Esophagus squamous epithelium (tissue), 5 donors: ENCODE measurements around the gene SLC10A2. TPM values are rescaled to one million over a fixed set of nuclear protein-coding genes. Genes with fewer than 3 reads are reported as not detected.

Experiments
- DNase-seq: peaks from one replicate; lab custom pipeline; 2025; lab: John Stamatoyannopoulos, UW
- H3K27ac ChIP-seq, 4 donors: fragments of 200-600 bp; sonication (generic); one replicate each; pipeline ENCODE4 v1.5.1; 2016 to 2019; ENCODE audit warnings: mild to moderate bottlenecking in 1 of 4
- H3K27me3 ChIP-seq, 4 donors: fragments of 200-600 bp; sonication (generic); 1 replicate in 3 of 4; 2 replicates in 1 of 4; pipeline versions ENCODE4 v1.5.1 to v1.6.0; 2017 to 2021; ENCODE audit warnings: antibody characterized with exemption in 1 of 4
- H3K36me3 ChIP-seq, 3 donors: fragments of 200-600 bp; sonication (generic); one replicate each; pipeline ENCODE4 v1.5.1; 2016 to 2019
- H3K4me1 ChIP-seq, 3 donors: fragments of 200-600 bp; sonication (generic); one replicate each; pipeline ENCODE4 v1.5.1; 2017 to 2019
- H3K4me3 ChIP-seq, 4 donors: fragments of 200-600 bp; sonication (generic); 1 replicate in 3 of 4; 2 replicates in 1 of 4; pipeline ENCODE4 v1.5.1; 2016 to 2019; ENCODE audit warnings: mild to moderate bottlenecking in 2 of 4, moderate library complexity in 1 of 4
- H3K9me3 ChIP-seq, 3 donors: fragments of 200-600 bp; sonication (generic); one replicate each; pipeline ENCODE4 v1.5.1; 2016 to 2019
- POLR2A ChIP-seq, 4 donors: fragments of 450-650 bp; IDR thresholded peaks; one replicate each; pipeline ENCODE4 v1.6.1; 2017; ENCODE audit warnings: antibody characterized with exemption in 4 of 4, mild to moderate bottlenecking in 4 of 4, moderate library complexity in 3 of 4
- WGBS, 2 donors: methylation state at CpG; one replicate each; pipeline ENCODE4 v1.1.5; 2018; 5-methylcytosine and 5-hydroxymethylcytosine counted together
- intact Hi-C: fragments of 100-400 bp; cut with DNase I; formaldehyde crosslinking; loops from one replicate; pipeline ENCODE4 v1.15.0; 2022
- total RNA-seq, 4 donors: library from RNA; depleted of rRNA; stranded (reverse); fragments of >200 nt; gene quantifications; one replicate each; pipeline ENCODE4 v1.1.0, GENCODE V29; 2016
- TF ChIP-seq, protein P1 (sequence below), 6 experiments: fragments of 450-650 bp in 4 of 6; fragments of 200-600 bp in 2 of 6; sonication (generic) in 2 of 6; IDR thresholded peaks; one replicate each; pipeline ENCODE4 v1.5.1; 2016 to 2019; ENCODE audit warnings: antibody characterized with exemption in 6 of 6, mild to moderate bottlenecking in 4 of 6, moderate library complexity in 4 of 6
- donor health status: DM: yes; HTN: yes; CAD: no.

SLC10A2 gene
- total RNA-seq, 4 donors from 2014 or later, result not detected

DNA sequence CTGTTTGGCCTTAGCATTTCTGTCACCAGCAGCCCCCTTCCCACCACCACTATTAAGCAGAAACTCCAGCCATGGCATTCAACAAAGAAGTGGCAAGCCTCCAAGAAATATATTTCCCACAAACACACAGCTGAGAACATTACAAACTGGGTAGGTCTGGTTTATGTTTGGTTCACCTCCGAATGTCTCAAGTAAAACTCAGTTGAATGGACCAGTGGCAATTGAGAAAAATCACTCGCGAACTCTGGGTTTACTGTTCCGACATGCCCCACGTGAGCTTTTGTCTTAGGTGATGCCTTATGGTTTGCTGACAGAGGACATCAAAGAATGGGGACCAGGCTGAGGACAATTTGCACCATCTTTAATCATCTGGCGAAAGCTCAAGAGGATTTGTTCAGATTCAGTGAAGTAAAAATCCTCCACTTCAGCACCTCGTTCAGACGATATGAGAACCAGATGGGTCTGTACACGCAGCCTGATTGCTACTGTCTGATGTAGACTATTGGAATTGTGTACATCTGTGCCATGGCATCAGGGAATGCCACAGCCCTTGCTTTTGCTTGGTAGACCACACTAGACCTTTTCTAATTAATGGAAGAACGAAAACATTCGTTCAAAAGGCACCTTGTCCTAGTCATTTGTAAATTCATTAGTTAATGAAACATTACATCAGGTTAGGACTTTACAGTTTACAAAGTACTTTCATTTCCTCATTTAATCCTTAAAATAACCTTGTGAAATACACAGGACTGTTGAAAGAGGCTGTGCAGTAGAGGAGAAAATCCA is 59.4 kb downstream of the SLC10A2 start:
- H3K4me3 ChIP-seq, result no peak overlapping the region
- H3K4me1 ChIP-seq, result peaks cover 0 to 10% (median 0%) of the 10 kb centered on the region in 3 donors
- H3K9me3 ChIP-seq, result no peaks in the 10 kb centered on the region
- 61 to 66% methylated on average over 11 of the region's 11 CpGs for WGBS, 2 donors
- no peaks in the 10 kb centered on the region for H3K27me3 ChIP-seq
- intact Hi-C loops, result no loop called here
- H3K27ac ChIP-seq, result no peak overlapping the region
- DNase-seq, result no peak
- TF ChIP-seq, protein P1, sequence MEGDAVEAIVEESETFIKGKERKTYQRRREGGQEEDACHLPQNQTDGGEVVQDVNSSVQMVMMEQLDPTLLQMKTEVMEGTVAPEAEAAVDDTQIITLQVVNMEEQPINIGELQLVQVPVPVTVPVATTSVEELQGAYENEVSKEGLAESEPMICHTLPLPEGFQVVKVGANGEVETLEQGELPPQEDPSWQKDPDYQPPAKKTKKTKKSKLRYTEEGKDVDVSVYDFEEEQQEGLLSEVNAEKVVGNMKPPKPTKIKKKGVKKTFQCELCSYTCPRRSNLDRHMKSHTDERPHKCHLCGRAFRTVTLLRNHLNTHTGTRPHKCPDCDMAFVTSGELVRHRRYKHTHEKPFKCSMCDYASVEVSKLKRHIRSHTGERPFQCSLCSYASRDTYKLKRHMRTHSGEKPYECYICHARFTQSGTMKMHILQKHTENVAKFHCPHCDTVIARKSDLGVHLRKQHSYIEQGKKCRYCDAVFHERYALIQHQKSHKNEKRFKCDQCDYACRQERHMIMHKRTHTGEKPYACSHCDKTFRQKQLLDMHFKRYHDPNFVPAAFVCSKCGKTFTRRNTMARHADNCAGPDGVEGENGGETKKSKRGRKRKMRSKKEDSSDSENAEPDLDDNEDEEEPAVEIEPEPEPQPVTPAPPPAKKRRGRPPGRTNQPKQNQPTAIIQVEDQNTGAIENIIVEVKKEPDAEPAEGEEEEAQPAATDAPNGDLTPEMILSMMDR (IDR thresholded peaks at IDR 0.05), result no peak
- no peak for TF ChIP-seq POLR2A (IDR thresholded peaks at IDR 0.05)
- no peaks in the 10 kb centered on the region for H3K36me3 ChIP-seq

DNA sequence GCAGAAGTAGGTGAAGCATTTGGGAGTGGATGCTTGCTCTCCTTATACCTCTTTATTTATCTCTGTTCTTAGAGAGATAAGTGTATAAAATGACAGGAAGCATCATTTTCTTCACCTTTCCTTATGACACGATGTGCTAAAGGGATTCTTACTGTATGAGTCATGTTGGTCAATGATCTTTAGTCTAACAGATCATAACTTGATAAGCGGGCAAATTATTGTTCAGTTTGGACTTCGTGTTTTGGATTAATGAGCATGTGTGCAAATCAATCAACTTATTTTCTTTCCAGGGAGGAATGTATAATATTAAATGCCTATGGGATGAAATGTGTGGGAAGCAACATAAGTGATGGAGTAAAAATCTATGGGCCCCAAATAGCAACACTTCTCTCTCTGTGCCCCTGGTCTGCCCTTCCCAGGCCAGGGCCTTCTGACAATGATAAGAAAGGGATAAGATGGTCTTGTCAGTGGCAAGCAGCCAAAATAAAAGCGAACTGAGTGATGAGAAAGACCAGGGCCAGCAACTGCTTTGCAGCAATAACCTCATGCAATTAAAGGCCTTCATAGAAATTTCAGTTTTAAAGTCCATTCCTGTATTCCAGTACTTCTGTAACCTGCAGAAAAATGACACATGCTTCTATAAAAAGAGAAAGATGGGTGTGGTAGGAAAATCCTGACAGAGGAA is 61.4 kb downstream of the SLC10A2 start:
- WGBS, 2 donors, result 54 to 60% methylated on average over 4 of the region's 4 CpGs

DNA sequence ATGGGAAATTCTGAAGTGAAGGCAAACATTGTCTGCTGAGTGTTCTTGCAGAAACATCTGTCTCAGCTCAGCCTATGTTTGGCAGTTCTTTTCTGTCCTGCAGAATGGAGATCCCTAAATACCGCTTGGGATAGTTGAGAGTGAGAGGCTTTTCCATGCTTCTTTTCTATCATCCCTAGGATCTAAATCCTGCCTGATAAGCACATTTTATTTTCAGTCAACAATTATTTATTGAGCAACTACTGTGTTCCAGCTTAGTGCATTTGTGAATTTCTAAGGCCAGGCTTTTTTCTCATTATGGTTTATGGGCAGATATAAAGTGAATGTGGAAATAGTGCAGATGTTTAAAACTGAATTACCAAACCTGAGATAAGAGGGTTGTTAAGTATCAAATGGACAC is 62.6 kb downstream of the SLC10A2 start:
- DNase-seq, result no peak

More for the DNA sequence above, 61.4 kb downstream of the SLC10A2 start:
- Histone ChIP-seq H3K27ac (no peak overlapping the region), H3K4me1 (peaks cover 0 to 10% (median 0%) of the 10 kb centered on the region in 3 donors), H3K9me3 (no peaks in the 10 kb centered on the region), H3K4me3 (no peak overlapping the region), H3K36me3 (no peaks in the 10 kb centered on the region), H3K27me3 (no peaks in the 10 kb centered on the region)
- no peak for DNase-seq
- intact Hi-C loops, result no loop called here
- TF ChIP-seq POLR2A (IDR thresholded peaks at IDR 0.05), result no peak
- TF ChIP-seq, protein P1 (IDR thresholded peaks at IDR 0.05), result no peak

DNA sequence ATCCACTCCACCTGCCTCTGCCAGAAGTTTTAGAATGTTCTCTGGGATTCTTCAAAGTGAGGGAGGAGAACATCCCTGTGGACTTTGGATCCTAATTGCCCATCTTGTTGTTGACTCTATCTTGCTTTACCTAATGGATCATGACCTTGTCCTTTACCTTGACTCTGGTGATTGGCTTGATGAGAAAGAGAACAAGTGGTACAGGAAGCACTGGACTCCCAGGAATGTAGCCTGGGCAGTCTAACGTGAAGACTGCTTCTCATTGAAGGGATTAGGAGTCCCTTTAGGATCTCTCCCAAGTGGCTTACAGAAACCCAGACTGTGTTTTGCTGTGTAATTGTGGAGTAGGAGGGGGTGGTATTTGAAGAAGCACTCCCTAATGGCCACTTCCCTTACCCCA is 63.9 kb downstream of the SLC10A2 start:
- DNase-seq, result no peak
- TF ChIP-seq, protein P1 (IDR thresholded peaks at IDR 0.05), result no peak
- no peak for TF ChIP-seq POLR2A (IDR thresholded peaks at IDR 0.05)

More for the DNA sequence above, 62.6 kb downstream of the SLC10A2 start:
- Histone ChIP-seq H3K9me3 (no peaks in the 10 kb centered on the region), H3K4me1 (peaks cover 0 to 10% (median 0%) of the 10 kb centered on the region in 3 donors), H3K27me3 (no peaks in the 10 kb centered on the region), H3K36me3 (no peaks in the 10 kb centered on the region), H3K27ac (no peak overlapping the region), H3K4me3 (no peak overlapping the region)
- WGBS, 2 donors, result 0 to 55% methylated on average over 1 of the region's 1 CpG
- intact Hi-C loops, result no loop called here
- no peak for TF ChIP-seq POLR2A (IDR thresholded peaks at IDR 0.05)
- TF ChIP-seq, protein P1 (IDR thresholded peaks at IDR 0.05), result no peak

DNA sequence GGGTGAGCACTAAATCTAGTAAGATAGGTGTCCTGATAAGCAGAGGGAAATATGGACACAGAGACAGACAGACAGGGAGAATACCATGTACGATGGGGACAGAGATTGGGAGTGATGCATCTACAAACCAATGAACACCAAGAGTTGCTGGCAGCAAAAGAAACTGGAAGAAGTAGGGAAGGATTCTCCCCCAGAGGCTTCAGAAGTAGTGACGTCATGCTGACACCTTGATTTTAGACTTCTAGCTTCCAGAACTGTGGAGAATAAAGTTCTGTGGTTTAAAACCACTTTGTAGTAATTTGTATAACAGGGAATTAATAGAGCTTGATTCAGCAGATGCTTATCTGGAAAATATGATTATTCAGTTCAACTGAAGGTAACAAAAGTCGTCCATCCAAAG is 66.1 kb downstream of the SLC10A2 start:
- no peaks in the 10 kb centered on the region for H3K27me3 ChIP-seq
- H3K27ac ChIP-seq, result no peak overlapping the region
- intact Hi-C loops, result no loop called here
- peaks cover 0 to 10% (median 0%) of the 10 kb centered on the region in 3 donors for H3K4me1 ChIP-seq
- no peaks in the 10 kb centered on the region for H3K36me3 ChIP-seq
- TF ChIP-seq POLR2A (IDR thresholded peaks at IDR 0.05), result no peak
- TF ChIP-seq, protein P1 (IDR thresholded peaks at IDR 0.05), result no peak
- peaks cover 0 to 5% (median 0%) of the 10 kb centered on the region in 3 donors for H3K9me3 ChIP-seq
- 73 to 86% methylated on average over 3 of the region's 3 CpGs for WGBS, 2 donors
- no peak for DNase-seq
- H3K4me3 ChIP-seq, result no peak overlapping the region

More for the DNA sequence above, 63.9 kb downstream of the SLC10A2 start:
- Histone ChIP-seq H3K27ac (no peak overlapping the region), H3K4me1 (peaks cover 0 to 10% (median 0%) of the 10 kb centered on the region in 3 donors), H3K4me3 (no peak overlapping the region), H3K36me3 (no peaks in the 10 kb centered on the region), H3K27me3 (no peaks in the 10 kb centered on the region), H3K9me3 (no peaks in the 10 kb centered on the region)
- WGBS, 2 donors, result no CpG with 5 or more reads among the region's 1 CpG
- intact Hi-C loops, result no loop called here
